Erythroblast (primary cell): ENCODE measurements around the gene TRIM25.

Experiments
- GATA1 ChIP-seq: IDR thresholded peaks from 2 replicates; pipeline ENCODE4 v1.6.1; 2011; ENCODE audit warnings: low read depth, mild to moderate bottlenecking, control low read depth, low read length, moderate library complexity
- POLR2A ChIP-seq: IDR thresholded peaks from 2 replicates; pipeline ENCODE4 v1.6.1; 2011; ENCODE audit warnings: mild to moderate bottlenecking, low read length

GRCh38 chr17:56912105-56912999 is 1.5 kb downstream of the TRIM25 start:
- TF ChIP-seq POLR2A (no peak), GATA1 (no peak)
